HG02885 (cell line): ENCODE measurements around the gene OR13C5.

ENCODE experiments used
- ATAC-seq: cut with Tn5 transposase; IDR thresholded peaks from one replicate; pipeline ENCODE4 v1.9.1; 2021; ENCODE audit warnings: mild to moderate bottlenecking; ENCODE audit not compliant: unreplicated experiment, poor library complexity

The OR13C5 gene

GRCh38 chr9:104556830-104557634 lies 42.2 kb downstream of the OR13C5 start:
- ATAC-seq = no peak

- ATAC-seq = no peak
Measured at GRCh38 chr9:104555521-104555920, 43.7 kb downstream of the OR13C5 start.

GRCh38 chr9:104553261-104553660 lies 46.0 kb downstream of the OR13C5 start:
- ATAC-seq = no peak
